NCI-H774 (cell line): ENCODE measurements around the gene SERINC4.
A peak's percentile ranks its signal among the peaks of the same experiment; 100 is the strongest.

ENCODE experiments used
- DNase-seq: peaks from one replicate; lab custom pipeline; 2025; lab: John Stamatoyannopoulos, UW

The SERINC4 gene

GRCh38 chr15:43796566-43796965 lies 3.5 kb downstream of the SERINC4 start:
- DNase-seq = no peak

GRCh38 chr15:43795997-43796396 lies 4.0 kb downstream of the SERINC4 start:
- no peak for DNase-seq

GRCh38 chr15:43795197-43795596 lies 4.8 kb downstream of the SERINC4 start:
- no peak for DNase-seq

- no peak for DNase-seq
Measured at GRCh38 chr15:43794269-43795037, 5.6 kb downstream of the SERINC4 start.

GRCh38 chr15:43793647-43794046 lies 6.4 kb downstream of the SERINC4 start:
- no peak for DNase-seq

- DNase-seq = no peak
Measured at GRCh38 chr15:43792761-43793476, 7.1 kb downstream of the SERINC4 start.

GRCh38 chr15:43791993-43792760 lies 7.8 kb downstream of the SERINC4 start, which contains the start of gene SERF2:
TSS of gene SERF2 (plus strand) at chr15:43792320. CDS start at chr15:43792377, 57 bp downstream.
- DNase-seq = peak; percentile 99

- DNase-seq = no peak
Measured at GRCh38 chr15:43789409-43789808, 10.6 kb downstream of the SERINC4 start.

- DNase-seq = no peak
Measured at GRCh38 chr15:43779016-43779415, 21.0 kb downstream of the SERINC4 start.

GRCh38 chr15:43777267-43777914 lies 22.6 kb downstream of the SERINC4 start:
- DNase-seq = peak; percentile 80

- peak; percentile 80 for DNase-seq
Measured at GRCh38 chr15:43776718-43777266, 23.2 kb downstream of the SERINC4 start, which contains the start of gene ELL3. TSS of gene ELL3 (minus strand) at chr15:43776966. CDS start at chr15:43776901, 65 bp downstream.

- no peak for DNase-seq
Measured at GRCh38 chr15:43776101-43776717, 23.8 kb downstream of the SERINC4 start.

- DNase-seq = peak; percentile 6
Measured at GRCh38 chr15:43775411-43775965, 24.5 kb downstream of the SERINC4 start.

GRCh38 chr15:43774062-43774461 lies 26.0 kb downstream of the SERINC4 start:
- no peak for DNase-seq

- no peak for DNase-seq
Measured at GRCh38 chr15:43772624-43773023, 27.4 kb downstream of the SERINC4 start.

- DNase-seq = no peak
Measured at GRCh38 chr15:43771816-43772215, 28.2 kb downstream of the SERINC4 start.

GRCh38 chr15:43769584-43770228 lies 30.3 kb downstream of the SERINC4 start:
- peak; percentile 9 for DNase-seq

GRCh38 chr15:43763819-43764446 lies 36.1 kb downstream of the SERINC4 start:
- DNase-seq = no peak

GRCh38 chr15:43762824-43763223 lies 37.2 kb downstream of the SERINC4 start:
- no peak for DNase-seq

- DNase-seq = no peak
Measured at GRCh38 chr15:43751885-43752284, 48.1 kb downstream of the SERINC4 start.
